SIG-M5 treated with dmso at 0.1 percent for 504 hours (cell line): ENCODE measurements around the gene SETD6.
"Not testable (repeated sequence)": the region's sequence is repeated elsewhere in the genome, so short reads cannot be mapped to it uniquely, and the experiment has no call there.

Experiments used
- DNase-seq: peaks from one replicate; lab custom pipeline; 2025; ENCODE audit not compliant: unreplicated experiment; lab: John Stamatoyannopoulos, UW

Gene SETD6

GRCh38 chr16:58536278-58536677 is 21.0 kb downstream of the SETD6 start:
- DNase-seq, result no peak

GRCh38 chr16:58537124-58537906 is 22.0 kb downstream of the SETD6 start:
- no peak for DNase-seq

GRCh38 chr16:58541711-58542110 is 26.4 kb downstream of the SETD6 start:
- DNase-seq, result no peak

GRCh38 chr16:58542291-58542690 is 27.0 kb downstream of the SETD6 start:
- DNase-seq, result no peak

GRCh38 chr16:58543685-58544084 is 28.4 kb downstream of the SETD6 start:
- no peak for DNase-seq

- no peak for DNase-seq
These were observed 33.1 kb downstream of the SETD6 start for GRCh38 chr16:58548378-58548777.

GRCh38 chr16:58551496-58551895 is 36.2 kb downstream of the SETD6 start:
- DNase-seq, result no peak

- DNase-seq, result no peak
These were observed 41.4 kb downstream of the SETD6 start for GRCh38 chr16:58556678-58557077.

GRCh38 chr16:58563235-58563634 is 47.9 kb downstream of the SETD6 start:
- no peak for DNase-seq

GRCh38 chr16:58563775-58564174 is 48.5 kb downstream of the SETD6 start:
- DNase-seq, result no peak

GRCh38 chr16:58565697-58566096 is 50.4 kb downstream of the SETD6 start:
- not testable (repeated sequence) for DNase-seq
